SK-N-SH (cell line): ENCODE data around the gene UQCR10. TPM values are rescaled to one million over a fixed set of nuclear protein-coding genes. Genes with fewer than 3 reads are reported as not detected.

Source experiments
- CTCF ChIA-PET: fragments of 300-600, 350-600 bp; formaldehyde crosslinking; extraction: SDS; loops from one replicate; lab custom pipeline; 2021; lab: Yijun Ruan, JAX
- POLR2A ChIA-PET: fragments of 350-600 bp; sonication (Branson Sonifier 250); formaldehyde crosslinking; extraction: SDS; loops from one replicate; lab custom pipeline; 2020; ENCODE audit warnings: antibody characterized with exemption, inconsistent platforms; lab: Yijun Ruan, JAX
- DNase-seq: peaks from one replicate; pipeline ENCODE4 v3.0.0; 2012
- H2AFZ ChIP-seq: fragments of 200-600 bp; sonication (generic); 2 replicates; pipeline ENCODE4 v1.8.1; 2016; ENCODE audit warnings: antibody characterized with exemption, mild to moderate bottlenecking, low read depth
- H3F3A ChIP-seq: fragments of 200-600 bp; sonication (generic); replicated peaks from 2 replicates; pipeline ENCODE3; 2016; ENCODE audit warnings: antibody characterized with exemption, mild to moderate bottlenecking; ENCODE audit not compliant: insufficient read depth
- H3K27ac ChIP-seq, 2 experiments: fragments of 200-500 bp in 1 of 2; fragments of 200-600 bp in 1 of 2; sonication (Bioruptor generic) in 1 of 2; sonication (generic), shearing (Covaris generic) in 1 of 2; 2 replicates each; pipeline versions ENCODE4 v1.5.1 to v1.6.1; 2014 to 2016; ENCODE audit warnings: low read depth in 2 of 2, inconsistent platforms in 1 of 2, low read length in 1 of 2, mild to moderate bottlenecking in 1 of 2, mixed read lengths in 1 of 2
- H3K27me3 ChIP-seq: fragments of 200-600 bp; sonication (generic), shearing (Covaris generic); 2 replicates; pipeline ENCODE4 v1.6.1; 2016; ENCODE audit warnings: mixed run types; ENCODE audit not compliant: insufficient read depth
- H3K36me3 ChIP-seq, 2 experiments: fragments of 200-500 bp in 1 of 2; fragments of 200-600 bp in 1 of 2; sonication (Bioruptor generic) in 1 of 2; sonication (generic) in 1 of 2; replicated peaks in 1 of 2; 2 replicates each; pipeline versions ENCODE3 to v1.5.1; 2014 to 2016; ENCODE audit warnings: low read length in 1 of 2, mild to moderate bottlenecking in 1 of 2; ENCODE audit not compliant: insufficient read depth in 2 of 2, control insufficient read depth in 1 of 2
- H3K4me1 ChIP-seq, 2 experiments: fragments of 200-500 bp in 1 of 2; fragments of 200-600 bp in 1 of 2; sonication (Bioruptor generic) in 1 of 2; sonication (generic), shearing (Covaris generic) in 1 of 2; 2 replicates each; pipeline versions ENCODE4 v1.5.1 to v1.6.1; 2014 to 2016; ENCODE audit warnings: low read depth in 1 of 2, low read length in 1 of 2, mixed run types in 1 of 2; ENCODE audit not compliant: insufficient read depth in 2 of 2, control insufficient read depth in 1 of 2
- H3K4me2 ChIP-seq: fragments of 200-600 bp; sonication (generic), shearing (Covaris generic); 2 replicates; pipeline ENCODE4 v1.6.1; 2017; ENCODE audit warnings: mixed run types
- H3K4me3 ChIP-seq, 2 experiments: fragments of 200-500 bp in 1 of 2; fragments of 200-600 bp in 1 of 2; sonication (Bioruptor generic) in 1 of 2; sonication (generic), shearing (Covaris generic) in 1 of 2; 2 replicates each; pipeline versions ENCODE4 v1.5.1 to v1.8.1; 2014 to 2016; ENCODE audit warnings: low read depth in 2 of 2, inconsistent platforms in 1 of 2, low read length in 1 of 2, mild to moderate bottlenecking in 1 of 2, mixed read lengths in 1 of 2, moderate library complexity in 1 of 2
- H3K79me2 ChIP-seq: fragments of 200-600 bp; sonication (generic); 2 replicates; pipeline ENCODE4 v1.8.1; 2017; ENCODE audit warnings: mild to moderate bottlenecking; ENCODE audit not compliant: insufficient read depth
- H3K9ac ChIP-seq: fragments of 200-600 bp; sonication (generic); 2 replicates; pipeline ENCODE4 v1.6.1; 2017; ENCODE audit warnings: mixed run types
- H3K9me2 ChIP-seq: fragments of 200-600 bp; sonication (generic); 2 replicates; pipeline ENCODE4 v1.6.1; 2017; ENCODE audit warnings: mixed run types
- H3K9me3 ChIP-seq: fragments of 200-600 bp; sonication (generic); 2 replicates; pipeline ENCODE4 v1.6.1; 2017; ENCODE audit warnings: mixed run types, mild to moderate bottlenecking, moderate library complexity
- H4K20me1 ChIP-seq: fragments of 200-600 bp; sonication (generic); 2 replicates; pipeline ENCODE4 v1.6.1; 2017; ENCODE audit warnings: mild to moderate bottlenecking, mixed run types; ENCODE audit not compliant: insufficient read depth
- CTCF ChIP-seq: fragments of 200-600 bp; sonication (generic); IDR thresholded peaks from 2 replicates; pipeline ENCODE4 v1.6.1; 2017; ENCODE audit warnings: antibody characterized with exemption, mild to moderate bottlenecking, moderate library complexity
- ELF1 ChIP-seq: IDR thresholded peaks from 2 replicates; pipeline ENCODE4 v1.4.0; 2012
- EZH2phosphoT487 ChIP-seq: fragments of 200-600 bp; sonication (generic); IDR thresholded peaks from 2 replicates; pipeline ENCODE4 v1.6.1; 2017; ENCODE audit warnings: low read depth, mixed run types, mild to moderate bottlenecking, antibody characterized with exemption, moderate library complexity, borderline replicate concordance
- FOXJ3 ChIP-seq: sonication (generic); formaldehyde crosslinking; IDR thresholded peaks from 2 replicates; pipeline ENCODE4 v1.5.1; 2020; ENCODE audit warnings: mild to moderate bottlenecking, missing genetic modification reagents
- GABPA ChIP-seq: IDR thresholded peaks from 2 replicates; pipeline ENCODE4 v1.4.0; 2012; ENCODE audit warnings: low read depth, mild to moderate bottlenecking
- IRF3 ChIP-seq: fragments of 150-350 bp; IDR thresholded peaks from 2 replicates; pipeline ENCODE4 v1.6.1; 2016; ENCODE audit warnings: mild to moderate bottlenecking, low read depth, low read length
- MEF2A ChIP-seq: IDR thresholded peaks from 2 replicates; pipeline ENCODE4 v1.4.0; 2012; ENCODE audit warnings: low read depth, borderline replicate concordance
- MXI1 ChIP-seq: IDR thresholded peaks from 2 replicates; pipeline ENCODE4 v1.6.1; 2012; ENCODE audit warnings: mild to moderate bottlenecking, low read depth, low read length, improper control_type of control experiment
- NFIC ChIP-seq: IDR thresholded peaks from 2 replicates; pipeline ENCODE4 v1.4.0; 2012; ENCODE audit warnings: borderline replicate concordance
- NRF1 ChIP-seq: IDR thresholded peaks from 2 replicates; pipeline ENCODE4 v1.6.1; 2012; ENCODE audit warnings: low read depth, mild to moderate bottlenecking, low read length
- RAD21 ChIP-seq: IDR thresholded peaks from 2 replicates; pipeline ENCODE4 v1.6.1; 2012; ENCODE audit warnings: mild to moderate bottlenecking, low read length
- RCOR1 ChIP-seq: fragments of 150-350 bp; IDR thresholded peaks from 2 replicates; pipeline ENCODE4 v1.6.1; 2017; ENCODE audit warnings: antibody characterized with exemption, low read length
- REST ChIP-seq: IDR thresholded peaks from 2 replicates; pipeline ENCODE4 v1.6.1; 2012; ENCODE audit warnings: mild to moderate bottlenecking, low read depth, low read length, moderate library complexity
- TEAD4 ChIP-seq: IDR thresholded peaks from 2 replicates; pipeline ENCODE4 v1.4.0; 2012; ENCODE audit warnings: mild to moderate bottlenecking, borderline replicate concordance; ENCODE audit not compliant: insufficient read depth
- USF1 ChIP-seq: IDR thresholded peaks from 2 replicates; pipeline ENCODE4 v1.4.0; 2012; ENCODE audit warnings: low read depth, borderline replicate concordance
- WGBS: methylation state at CpG from one replicate; pipeline ENCODE4 v1.1.6; 2017; ENCODE audit warnings: low lambda C conversion rate; 5-methylcytosine and 5-hydroxymethylcytosine counted together
- polyA plus RNA-seq, 3 experiments: library from polyadenylated mRNA; depleted of rRNA; stranded (reverse); fragments of >200 nt; gene quantifications; 2 replicates each; pipeline ENCODE4 v1.2.3, GENCODE V29; 2012

Gene UQCR10
- polyA plus RNA-seq, 1 of the 3 experiments (the other 2 are of a cell fraction): 248 TPM

GRCh38 chr22:29817724-29818123 is 50.6 kb downstream of the UQCR10 start:
- no peak overlapping the region for H3K27ac ChIP-seq
- 100% methylated on average over 1 of the region's 1 CpG for WGBS
- POLR2A ChIA-PET: no interaction called here
- H3K9ac ChIP-seq: no peak overlapping the region
- peaks cover 8 to 11% of the 10 kb centered on the region in 2 experiments; a peak in 2 of 4 replicates for H3K4me1 ChIP-seq
- no peak overlapping the region for H3K4me2 ChIP-seq
- H4K20me1 ChIP-seq: no peaks in the 10 kb centered on the region
- peaks cover 29 to 48% of the 10 kb centered on the region in 2 experiments for H3K36me3 ChIP-seq
- H3F3A ChIP-seq: peaks cover 7% of the 10 kb centered on the region
- H2AFZ ChIP-seq: no peak overlapping the region
- no peaks in the 10 kb centered on the region for H3K9me3 ChIP-seq
- H3K4me3 ChIP-seq: no peak overlapping the region
- CTCF ChIA-PET: interaction anchor here (1.1 kb wide), 1 partner anchor 12 kb away, joined by 3 read pairs; no protein-coding TSS in a partner anchor
- no peaks in the 10 kb centered on the region for H3K9me2 ChIP-seq
- no peaks in the 10 kb centered on the region for H3K79me2 ChIP-seq
- no peak for DNase-seq
- TF ChIP-seq CTCF (no peak), GABPA (no peak), IRF3 (no peak), EZH2phosphoT487 (no peak), TEAD4 (no peak), RAD21 (no peak)
- no peaks in the 10 kb centered on the region for H3K27me3 ChIP-seq

- H3K9me2 ChIP-seq: no peaks in the 10 kb centered on the region
- no peak for DNase-seq
- no peaks in the 10 kb centered on the region for H3K79me2 ChIP-seq
- no peak overlapping the region for H3K27ac ChIP-seq
- H2AFZ ChIP-seq: no peak overlapping the region
- H3K27me3 ChIP-seq: no peaks in the 10 kb centered on the region
- H3K4me3 ChIP-seq: no peak overlapping the region
- POLR2A ChIA-PET: no interaction called here
- WGBS: 70% methylated on average over 2 of the region's 2 CpGs
- peaks cover 7% of the 10 kb centered on the region for H3F3A ChIP-seq
- peaks cover 8 to 11% of the 10 kb centered on the region in 2 experiments; a peak in 2 of 4 replicates for H3K4me1 ChIP-seq
- no peaks in the 10 kb centered on the region for H4K20me1 ChIP-seq
- H3K36me3 ChIP-seq: peaks cover 37 to 42% of the 10 kb centered on the region in 2 experiments
- H3K9me3 ChIP-seq: no peaks in the 10 kb centered on the region
- CTCF ChIA-PET: no interaction called here
- no peak overlapping the region for H3K4me2 ChIP-seq
- H3K9ac ChIP-seq: no peak overlapping the region
- TF ChIP-seq EZH2phosphoT487 (no peak), RCOR1 (no peak), FOXJ3 (no peak), NRF1 (no peak), IRF3 (no peak), NFIC (no peak), MEF2A (no peak), CTCF (no peak), RAD21 (no peak), REST (no peak), ELF1 (no peak), TEAD4 (no peak), USF1 (no peak), MXI1 (no peak)
These were observed 52.3 kb downstream of the UQCR10 start for GRCh38 chr22:29819501-29819900.
